ENCODE data around the gene MARK3. TPM values are rescaled to one million over a fixed set of nuclear protein-coding genes. Genes with fewer than 3 reads are reported as not detected.

The MARK3 gene
- total RNA-seq, 1 donor from 2014 or later: 138 TPM

GRCh38 chr14:103347091-103347815, 38.0 kb upstream of the MARK3 start:
- H3K4me3 Mint-ChIP-seq (ENCODE audit: low read depth): no peak overlapping the region
- H3K4me1 Mint-ChIP-seq (ENCODE audit: low read depth): peaks cover 9% of the 10 kb centered on the region
- TF ChIP-seq CTCF (IDR thresholded peaks at IDR 0.05; ENCODE audit: unreplicated experiment): no peak
- peak overlapping the region; percentile 13 for H3K27ac Mint-ChIP-seq
- peaks cover 19% of the 10 kb centered on the region for H3K36me3 Mint-ChIP-seq (ENCODE audit: insufficient read depth)
- H3K9me3 Mint-ChIP-seq (ENCODE audit: low read depth): no peaks in the 10 kb centered on the region
- H3K27me3 Mint-ChIP-seq: no peaks in the 10 kb centered on the region
- DNase-seq (ENCODE audit: low spot score, unreplicated experiment): no peak

DNA sequence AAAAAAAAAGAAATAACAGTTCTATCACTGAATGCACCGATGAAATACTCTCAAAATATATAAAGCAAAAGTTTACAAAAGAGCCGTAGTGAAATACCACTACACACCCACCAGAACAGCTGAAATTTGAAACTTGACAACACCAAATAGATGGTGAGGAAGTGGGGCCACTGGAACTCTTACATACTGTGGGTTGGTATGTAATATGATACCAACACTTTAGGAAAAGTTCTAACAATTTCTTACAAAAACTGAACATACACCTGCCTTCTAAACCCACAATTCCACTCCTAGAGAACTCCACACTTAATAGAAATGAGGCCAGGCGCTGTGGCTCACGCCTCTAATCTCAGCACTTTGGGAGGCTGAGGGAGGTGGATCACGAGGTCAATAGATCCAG, 37.1 kb upstream of the MARK3 start:
- H3K9me3 Mint-ChIP-seq (ENCODE audit: low read depth): no peaks in the 10 kb centered on the region
- H3K27ac Mint-ChIP-seq: no peak overlapping the region
- H3K4me3 Mint-ChIP-seq (ENCODE audit: low read depth): no peak overlapping the region
- no peak for TF ChIP-seq CTCF (IDR thresholded peaks at IDR 0.05; ENCODE audit: unreplicated experiment)
- H3K4me1 Mint-ChIP-seq (ENCODE audit: low read depth): peaks cover 8% of the 10 kb centered on the region
- no peak for DNase-seq (ENCODE audit: low spot score, unreplicated experiment)
- no peaks in the 10 kb centered on the region for H3K27me3 Mint-ChIP-seq
- H3K36me3 Mint-ChIP-seq (ENCODE audit: insufficient read depth): peaks cover 15% of the 10 kb centered on the region

DNA sequence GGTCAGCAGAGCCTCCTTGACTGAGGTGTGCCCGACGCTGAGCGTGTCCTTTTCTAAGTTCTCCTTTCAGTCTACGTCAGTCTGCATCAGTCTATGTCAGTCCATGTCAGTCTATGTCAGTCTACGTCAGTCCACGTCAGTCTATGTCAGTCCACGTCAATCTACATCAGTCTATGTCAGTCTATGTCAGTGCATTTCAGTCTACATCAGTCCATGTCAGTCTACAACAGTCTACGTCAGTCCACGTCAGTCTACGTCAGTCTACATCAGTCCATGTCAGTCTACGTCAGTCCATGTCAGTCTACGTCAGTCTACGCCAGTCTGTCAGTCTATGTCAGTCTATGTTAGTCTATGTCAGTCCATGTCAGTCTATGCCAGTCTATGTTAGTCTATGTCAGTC, 35.2 kb upstream of the MARK3 start:
- H3K9me3 Mint-ChIP-seq (ENCODE audit: low read depth): no peaks in the 10 kb centered on the region
- no peak for DNase-seq (ENCODE audit: low spot score, unreplicated experiment)
- H3K4me3 Mint-ChIP-seq (ENCODE audit: low read depth): no peak overlapping the region
- no peak overlapping the region for H3K27ac Mint-ChIP-seq
- no peak for TF ChIP-seq CTCF (IDR thresholded peaks at IDR 0.05; ENCODE audit: unreplicated experiment)
- peaks cover 1% of the 10 kb centered on the region for H3K36me3 Mint-ChIP-seq (ENCODE audit: insufficient read depth)
- peaks cover 8% of the 10 kb centered on the region for H3K4me1 Mint-ChIP-seq (ENCODE audit: low read depth)
- peaks cover 2% of the 10 kb centered on the region for H3K27me3 Mint-ChIP-seq

GRCh38 chr14:103353362-103353761, 31.9 kb upstream of the MARK3 start:
- Mint-ChIP-seq H3K27ac (no peak overlapping the region), H3K36me3 (ENCODE audit: insufficient read depth) (no peaks in the 10 kb centered on the region), H3K4me1 (ENCODE audit: low read depth) (no peaks in the 10 kb centered on the region), H3K27me3 (peaks cover 2% of the 10 kb centered on the region), H3K4me3 (ENCODE audit: low read depth) (no peak overlapping the region), H3K9me3 (ENCODE audit: low read depth) (no peaks in the 10 kb centered on the region)
- no peak for DNase-seq (ENCODE audit: low spot score, unreplicated experiment)
- TF ChIP-seq CTCF (IDR thresholded peaks at IDR 0.05; ENCODE audit: unreplicated experiment): no peak

DNA sequence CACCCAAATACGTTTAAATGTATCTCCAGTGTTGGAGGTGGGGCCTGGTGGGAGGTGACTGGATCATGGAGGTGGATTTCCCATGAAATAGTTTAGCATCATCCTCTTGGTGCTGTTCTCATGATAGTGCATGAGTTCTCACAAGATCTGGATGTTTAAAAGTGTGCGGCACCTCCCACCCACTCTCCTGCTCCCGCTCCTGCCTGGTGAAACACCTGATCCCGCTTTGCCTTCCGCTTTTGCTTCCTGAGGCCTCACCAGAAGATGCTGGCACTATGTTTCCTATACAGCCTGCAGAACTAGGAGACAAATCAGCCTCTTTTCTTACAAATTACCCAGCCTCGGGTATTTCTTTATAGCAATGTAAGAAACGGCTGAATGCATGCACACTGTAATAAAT, 31.1 kb upstream of the MARK3 start:
- no peak overlapping the region for H3K4me3 Mint-ChIP-seq (ENCODE audit: low read depth)
- H3K36me3 Mint-ChIP-seq (ENCODE audit: insufficient read depth): no peaks in the 10 kb centered on the region
- H3K4me1 Mint-ChIP-seq (ENCODE audit: low read depth): no peaks in the 10 kb centered on the region
- DNase-seq (ENCODE audit: low spot score, unreplicated experiment): no peak
- peaks cover 2% of the 10 kb centered on the region for H3K27me3 Mint-ChIP-seq
- peak overlapping the region; percentile 52 for H3K27ac Mint-ChIP-seq
- no peak for TF ChIP-seq CTCF (IDR thresholded peaks at IDR 0.05; ENCODE audit: unreplicated experiment)
- no peaks in the 10 kb centered on the region for H3K9me3 Mint-ChIP-seq (ENCODE audit: low read depth)
